HS-5 (cell line): Measurements from ENCODE around the gene C16orf92.

Source experiments
- DNase-seq: peaks from one replicate; pipeline ENCODE4 v3.0.0-alpha.2; 2012; ENCODE audit warnings: low read depth

The C16orf92 gene

DNA sequence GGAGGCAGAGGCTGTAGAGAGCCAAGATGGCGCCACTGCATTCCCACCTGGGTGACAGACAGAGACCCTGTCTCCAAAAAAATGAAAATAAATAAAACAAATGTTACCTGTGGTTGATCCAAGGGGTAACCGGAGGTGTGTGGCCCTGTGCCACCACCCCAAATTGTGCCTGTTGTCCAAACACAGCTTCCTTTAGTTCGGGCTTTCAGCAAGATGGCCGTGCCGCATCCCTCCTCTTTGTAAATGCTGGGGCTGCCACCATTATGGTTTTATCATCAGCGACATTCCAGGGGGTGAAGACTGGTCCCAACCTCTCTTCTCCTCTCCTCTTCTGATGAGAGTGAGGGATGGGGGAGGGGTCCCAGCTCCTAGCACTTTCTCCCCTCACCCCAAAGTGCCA, at the start of gene C16orf92:
Gene C16orf92, plus strand, starts transcription at position 312 of the 400 bp plus-strand sequence. CDS start 143 bp downstream, outside the sequence.
- DNase-seq = no peak

- peak; percentile 95 for DNase-seq
These were observed 49.4 kb upstream of the C16orf92 start, which contains the start of gene TAOK2 for GRCh38 chr16:29973384-29974246. TSS of gene TAOK2 (plus strand) at chr16:29973868. CDS start at chr16:29977773, 3,905 bp downstream.

- no peak for DNase-seq
These were observed 48.5 kb upstream of the C16orf92 start for GRCh38 chr16:29974291-29975133.

GRCh38 chr16:29975134-29975538, 47.9 kb upstream of the C16orf92 start:
- DNase-seq = no peak

DNA sequence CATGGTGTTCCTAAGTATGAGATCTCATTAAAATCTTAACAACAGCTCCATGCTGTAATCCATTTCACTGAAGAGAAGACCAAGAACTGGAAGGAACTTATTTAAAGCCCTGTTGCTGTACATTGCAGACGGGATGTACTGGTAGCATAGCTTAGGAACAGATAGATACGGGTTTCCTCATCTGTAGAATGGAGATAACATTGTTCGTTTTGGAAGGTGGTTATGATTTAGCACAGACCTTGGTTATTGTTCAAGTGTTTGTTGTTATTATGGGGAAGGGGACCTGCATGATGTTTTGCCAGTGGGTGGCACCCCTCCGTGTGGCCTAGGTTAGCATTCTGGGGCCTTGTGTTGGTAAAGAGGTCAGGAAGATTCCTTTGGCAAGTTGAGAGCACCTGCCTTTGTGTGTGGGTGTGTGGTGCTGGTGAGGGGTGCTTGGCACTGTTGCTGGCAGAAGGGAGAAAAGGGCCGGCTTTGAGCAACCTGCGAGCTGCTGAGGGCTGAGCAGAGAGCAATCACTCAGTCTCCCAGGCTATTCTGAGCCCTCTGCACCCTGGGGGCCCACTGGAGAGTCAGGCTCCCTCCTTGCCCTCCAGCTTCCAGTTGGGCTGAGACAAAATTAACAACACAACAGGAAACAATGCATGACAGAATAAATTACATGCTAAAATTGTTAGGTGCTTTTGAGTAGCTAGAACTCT, 47.0 kb upstream of the C16orf92 start:
- DNase-seq = no peak

- no peak for DNase-seq
These were observed 45.8 kb upstream of the C16orf92 start for GRCh38 chr16:29977063-29977825.

DNA sequence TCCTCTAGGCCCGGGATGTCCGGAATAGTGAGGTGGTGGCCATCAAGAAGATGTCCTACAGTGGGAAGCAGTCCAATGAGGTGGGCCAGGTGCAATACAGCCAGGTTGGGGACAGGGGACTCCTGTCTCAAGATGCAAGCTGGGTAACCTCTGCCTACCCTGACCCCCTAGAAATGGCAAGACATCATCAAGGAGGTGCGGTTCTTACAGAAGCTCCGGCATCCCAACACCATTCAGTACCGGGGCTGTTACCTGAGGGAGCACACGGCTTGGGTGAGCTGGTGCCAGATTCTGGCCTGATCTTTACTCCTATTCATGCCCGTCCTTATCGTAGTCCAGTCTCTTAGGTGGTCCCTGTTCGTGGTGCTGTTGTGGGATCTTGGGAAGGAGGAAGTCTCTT, 44.9 kb upstream of the C16orf92 start:
- DNase-seq = no peak

GRCh38 chr16:29978564-29979270, 44.3 kb upstream of the C16orf92 start:
- DNase-seq = no peak

DNA sequence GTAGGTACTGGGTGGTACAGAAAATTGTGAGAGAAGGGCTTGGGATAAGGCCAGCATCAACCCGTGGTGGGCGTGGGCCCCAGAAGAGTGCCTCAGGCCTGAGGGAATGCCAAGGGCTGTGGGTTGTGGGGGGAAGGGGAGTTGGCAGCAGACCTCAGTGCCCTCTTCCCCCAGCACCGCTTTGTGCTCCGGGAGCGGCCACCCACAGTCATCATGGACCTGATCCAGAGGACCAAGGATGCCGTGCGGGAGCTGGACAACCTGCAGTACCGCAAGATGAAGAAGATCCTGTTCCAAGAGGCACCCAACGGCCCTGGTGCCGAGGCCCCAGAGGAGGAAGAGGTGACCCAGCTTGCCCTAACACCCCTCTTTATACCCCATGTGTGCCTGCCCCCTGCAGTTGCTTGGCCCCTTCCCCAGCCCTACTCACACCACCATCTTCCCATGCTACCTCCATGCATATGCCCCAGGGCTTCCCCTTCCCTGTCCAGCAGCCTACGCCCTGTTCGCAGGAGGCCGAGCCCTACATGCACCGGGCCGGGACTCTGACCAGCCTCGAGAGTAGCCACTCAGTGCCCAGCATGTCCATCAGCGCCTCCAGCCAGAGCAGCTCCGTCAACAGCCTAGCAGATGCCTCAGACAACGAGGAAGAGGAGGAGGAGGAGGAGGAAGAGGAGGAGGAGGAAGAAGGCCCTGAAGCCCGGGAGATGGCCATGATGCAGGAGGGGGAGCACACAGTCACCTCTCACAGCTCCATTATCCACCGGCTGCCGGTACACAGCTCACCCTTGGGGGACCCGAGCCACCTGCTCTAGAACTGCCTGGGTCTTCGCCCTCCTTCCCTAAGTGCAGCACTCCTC, 40.2 kb upstream of the C16orf92 start:
- DNase-seq = no peak

GRCh38 chr16:29983420-29984136, 39.4 kb upstream of the C16orf92 start:
- no peak for DNase-seq

GRCh38 chr16:29984137-29984763, 38.7 kb upstream of the C16orf92 start:
- no peak for DNase-seq

DNA sequence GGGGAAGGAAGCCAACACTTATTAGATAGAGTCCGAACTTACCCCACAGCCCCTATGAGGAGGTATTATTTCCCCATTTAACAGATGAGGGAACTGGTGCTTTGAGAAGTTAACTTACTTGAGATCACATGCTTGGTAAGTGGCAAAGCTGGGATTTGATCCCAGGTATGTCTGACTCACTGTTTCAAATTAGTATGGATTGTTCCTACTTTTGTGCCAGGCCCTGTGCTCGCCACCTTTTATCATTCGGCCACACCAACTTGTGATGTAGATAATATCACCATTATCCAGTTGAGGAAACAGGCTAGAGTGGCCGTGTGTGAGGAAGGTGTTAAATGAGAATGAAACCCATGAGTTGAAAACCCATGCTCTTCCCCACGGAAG, 38.2 kb upstream of the C16orf92 start:
- no peak for DNase-seq

- DNase-seq = no peak
These were observed 37.7 kb upstream of the C16orf92 start for GRCh38 chr16:29985271-29985811.

- DNase-seq = no peak
These were observed 36.8 kb upstream of the C16orf92 start for GRCh38 chr16:29986231-29986630.

- DNase-seq = no peak
These were observed 36.1 kb upstream of the C16orf92 start for GRCh38 chr16:29986931-29987330.

- DNase-seq = no peak
These were observed 35.5 kb upstream of the C16orf92 start for GRCh38 chr16:29987371-29988085.

DNA sequence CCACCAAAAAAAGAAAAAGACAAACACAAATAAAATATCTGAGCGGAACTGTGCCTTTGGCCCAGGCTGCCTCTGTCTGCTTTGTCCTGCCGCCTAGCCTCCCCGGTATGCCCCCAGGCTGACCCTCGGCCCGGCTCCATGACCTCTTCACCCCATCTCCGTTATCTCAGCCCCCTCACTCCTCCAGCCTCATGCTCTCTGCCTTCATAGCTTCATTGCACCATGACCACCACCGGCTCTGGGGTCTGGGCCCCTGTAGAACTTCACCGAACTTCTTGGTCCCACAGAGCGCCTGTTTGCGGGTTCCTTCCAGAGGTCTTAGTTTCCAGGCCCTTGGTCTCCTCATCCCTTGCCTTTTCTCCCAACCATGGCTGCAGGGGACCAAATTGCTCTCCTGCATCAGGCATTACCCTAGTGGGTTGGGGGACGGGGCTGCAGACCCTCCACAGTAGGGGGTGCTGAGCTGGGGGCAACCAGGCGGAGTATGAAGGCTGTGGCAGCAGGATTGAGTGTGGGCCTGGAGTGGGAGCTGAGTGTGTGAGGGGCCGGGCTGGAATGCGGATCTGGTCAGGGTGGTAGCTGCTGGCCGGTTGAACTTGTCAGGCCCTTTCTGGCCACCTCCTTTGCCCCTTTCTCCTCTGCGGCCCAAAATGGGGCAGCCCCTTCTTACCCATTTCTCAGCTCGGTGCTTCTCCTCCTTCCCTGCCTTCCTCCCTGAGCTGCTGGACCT, 34.5 kb upstream of the C16orf92 start:
- DNase-seq = no peak
